ENCODE measurements around the gene ALKBH5. TPM values are rescaled to one million over a fixed set of nuclear protein-coding genes. Genes with fewer than 3 reads are reported as not detected.

The ALKBH5 gene
- polyA plus RNA-seq, 1 of the 3 experiments (the other 2 are of a cell fraction) = 41.0 TPM

GRCh38 chr17:18246109-18246725 lies 62.6 kb downstream of the ALKBH5 start:
- peaks cover 6% of the 10 kb centered on the region; the same call in 1 of the 2 replicates for H4K20me1 ChIP-seq (ENCODE audit: insufficient read depth)
- no peaks in the 10 kb centered on the region for H3K27me3 ChIP-seq (ENCODE audit: insufficient read depth)
- ChIA-PET CTCF (interaction anchor here (2.0 to 3.8 kb wide), 2 partner anchors 12 to 25 kb away, joined by 7 to 21 read pairs; partner anchors contain the start of gene FLII), POLR2A (no interaction called here)
- WGBS (ENCODE audit: low lambda C conversion rate) = 96% methylated on average over 15 of the region's 24 CpGs
- H3K27ac ChIP-seq (ENCODE audit: low read depth in 2 of 2, low read length in 1 of 2) = no peak overlapping the region
- H3K4me2 ChIP-seq = no peak overlapping the region
- H3K36me3 ChIP-seq (replicated peaks in 1 of 2; ENCODE audit: control insufficient read depth in 1 of 2, insufficient read depth in 2 of 2, low read length in 1 of 2) = peaks cover 20 to 67% of the 10 kb centered on the region in 2 experiments
- peaks cover 14% of the 10 kb centered on the region for H3F3A ChIP-seq (replicated peaks; ENCODE audit: insufficient read depth)
- H3K9me2 ChIP-seq = no peaks in the 10 kb centered on the region
- H3K4me1 ChIP-seq (ENCODE audit: control insufficient read depth in 1 of 2, insufficient read depth in 2 of 2, low read depth in 1 of 2, low read length in 1 of 2) = no peaks in the 10 kb centered on the region
- TF ChIP-seq NFIC (IDR thresholded peaks at IDR 0.05; ENCODE audit: borderline replicate concordance) (no peak), SMC3 (IDR thresholded peaks at IDR 0.05; ENCODE audit: low read depth, low read length) (no peak), RCOR1 (IDR thresholded peaks at IDR 0.05; ENCODE audit: low read length) (no peak), FOSL2 (IDR thresholded peaks at IDR 0.05; ENCODE audit: borderline replicate concordance, low read depth) (no peak), MXI1 (IDR thresholded peaks at IDR 0.05; ENCODE audit: low read depth, low read length) (no peak), RFX5 (IDR thresholded peaks at IDR 0.05; ENCODE audit: low read length) (no peak), NRF1 (IDR thresholded peaks at IDR 0.05; ENCODE audit: low read depth, low read length) (no peak), USF1 (IDR thresholded peaks at IDR 0.05; ENCODE audit: borderline replicate concordance, low read depth) (no peak), PBX3 (IDR thresholded peaks at IDR 0.05) (no peak), EP300 (IDR thresholded peaks at IDR 0.05; ENCODE audit: borderline replicate concordance in 1 of 2, low read depth in 1 of 2, low read length in 1 of 2) (no peak), RAD21 (IDR thresholded peaks at IDR 0.05; ENCODE audit: low read length) (no peak), POLR2AphosphoS5 (IDR thresholded peaks at IDR 0.05; ENCODE audit: low read depth, low read length) (no peak), FOXM1 (IDR thresholded peaks at IDR 0.05; ENCODE audit: low read depth) (no peak), TCF12 (IDR thresholded peaks at IDR 0.05) (no peak), YY1 (IDR thresholded peaks at IDR 0.05; ENCODE audit: low read depth) (no peak), JUND (IDR thresholded peaks at IDR 0.05) (no peak)
- TF ChIP-seq, protein P1, sequence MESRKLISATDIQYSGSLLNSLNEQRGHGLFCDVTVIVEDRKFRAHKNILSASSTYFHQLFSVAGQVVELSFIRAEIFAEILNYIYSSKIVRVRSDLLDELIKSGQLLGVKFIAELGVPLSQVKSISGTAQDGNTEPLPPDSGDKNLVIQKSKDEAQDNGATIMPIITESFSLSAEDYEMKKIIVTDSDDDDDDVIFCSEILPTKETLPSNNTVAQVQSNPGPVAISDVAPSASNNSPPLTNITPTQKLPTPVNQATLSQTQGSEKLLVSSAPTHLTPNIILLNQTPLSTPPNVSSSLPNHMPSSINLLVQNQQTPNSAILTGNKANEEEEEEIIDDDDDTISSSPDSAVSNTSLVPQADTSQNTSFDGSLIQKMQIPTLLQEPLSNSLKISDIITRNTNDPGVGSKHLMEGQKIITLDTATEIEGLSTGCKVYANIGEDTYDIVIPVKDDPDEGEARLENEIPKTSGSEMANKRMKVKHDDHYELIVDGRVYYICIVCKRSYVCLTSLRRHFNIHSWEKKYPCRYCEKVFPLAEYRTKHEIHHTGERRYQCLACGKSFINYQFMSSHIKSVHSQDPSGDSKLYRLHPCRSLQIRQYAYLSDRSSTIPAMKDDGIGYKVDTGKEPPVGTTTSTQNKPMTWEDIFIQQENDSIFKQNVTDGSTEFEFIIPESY (IDR thresholded peaks at IDR 0.05; ENCODE audit: borderline replicate concordance, low read depth) = no peak
- TF ChIP-seq, protein P2, sequence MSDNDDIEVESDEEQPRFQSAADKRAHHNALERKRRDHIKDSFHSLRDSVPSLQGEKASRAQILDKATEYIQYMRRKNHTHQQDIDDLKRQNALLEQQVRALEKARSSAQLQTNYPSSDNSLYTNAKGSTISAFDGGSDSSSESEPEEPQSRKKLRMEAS (IDR thresholded peaks at IDR 0.05; ENCODE audit: low read depth) = no peak
- TF ChIP-seq, protein P3, sequence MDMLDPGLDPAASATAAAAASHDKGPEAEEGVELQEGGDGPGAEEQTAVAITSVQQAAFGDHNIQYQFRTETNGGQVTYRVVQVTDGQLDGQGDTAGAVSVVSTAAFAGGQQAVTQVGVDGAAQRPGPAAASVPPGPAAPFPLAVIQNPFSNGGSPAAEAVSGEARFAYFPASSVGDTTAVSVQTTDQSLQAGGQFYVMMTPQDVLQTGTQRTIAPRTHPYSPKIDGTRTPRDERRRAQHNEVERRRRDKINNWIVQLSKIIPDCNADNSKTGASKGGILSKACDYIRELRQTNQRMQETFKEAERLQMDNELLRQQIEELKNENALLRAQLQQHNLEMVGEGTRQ (IDR thresholded peaks at IDR 0.05; ENCODE audit: borderline replicate concordance, low read depth, low read length) = no peak
- TF ChIP-seq, protein P4, sequence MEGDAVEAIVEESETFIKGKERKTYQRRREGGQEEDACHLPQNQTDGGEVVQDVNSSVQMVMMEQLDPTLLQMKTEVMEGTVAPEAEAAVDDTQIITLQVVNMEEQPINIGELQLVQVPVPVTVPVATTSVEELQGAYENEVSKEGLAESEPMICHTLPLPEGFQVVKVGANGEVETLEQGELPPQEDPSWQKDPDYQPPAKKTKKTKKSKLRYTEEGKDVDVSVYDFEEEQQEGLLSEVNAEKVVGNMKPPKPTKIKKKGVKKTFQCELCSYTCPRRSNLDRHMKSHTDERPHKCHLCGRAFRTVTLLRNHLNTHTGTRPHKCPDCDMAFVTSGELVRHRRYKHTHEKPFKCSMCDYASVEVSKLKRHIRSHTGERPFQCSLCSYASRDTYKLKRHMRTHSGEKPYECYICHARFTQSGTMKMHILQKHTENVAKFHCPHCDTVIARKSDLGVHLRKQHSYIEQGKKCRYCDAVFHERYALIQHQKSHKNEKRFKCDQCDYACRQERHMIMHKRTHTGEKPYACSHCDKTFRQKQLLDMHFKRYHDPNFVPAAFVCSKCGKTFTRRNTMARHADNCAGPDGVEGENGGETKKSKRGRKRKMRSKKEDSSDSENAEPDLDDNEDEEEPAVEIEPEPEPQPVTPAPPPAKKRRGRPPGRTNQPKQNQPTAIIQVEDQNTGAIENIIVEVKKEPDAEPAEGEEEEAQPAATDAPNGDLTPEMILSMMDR (IDR thresholded peaks at IDR 0.05) = no peak
- H2AFZ ChIP-seq (ENCODE audit: low read depth) = no peak overlapping the region
- no peaks in the 10 kb centered on the region for H3K79me2 ChIP-seq (ENCODE audit: insufficient read depth)
- no peak overlapping the region for H3K9ac ChIP-seq
- H3K4me3 ChIP-seq (ENCODE audit: low read depth in 2 of 2, low read length in 1 of 2) = no peak overlapping the region
- H3K9me3 ChIP-seq = no peaks in the 10 kb centered on the region
- DNase-seq = no peak
